Tibial nerve (tissue), 3 donors: ENCODE measurements around the gene LTBR.

Experiments used
- POLR2A ChIP-seq, 2 donors: fragments of 450-650 bp; IDR thresholded peaks; one replicate each; pipeline ENCODE4 v1.6.1; 2017; ENCODE audit warnings: antibody characterized with exemption in 2 of 2, mild to moderate bottlenecking in 2 of 2, moderate library complexity in 2 of 2
- TF ChIP-seq, protein P1 (sequence below), 5 experiments: fragments of 200-600 bp in 3 of 5; fragments of 450-650 bp in 2 of 5; sonication (generic) in 3 of 5; IDR thresholded peaks; one replicate each; pipeline ENCODE4 v1.5.1; 2016 to 2019; ENCODE audit warnings: antibody characterized with exemption in 5 of 5, mild to moderate bottlenecking in 3 of 5, moderate library complexity in 2 of 5

- TF ChIP-seq, protein P1, sequence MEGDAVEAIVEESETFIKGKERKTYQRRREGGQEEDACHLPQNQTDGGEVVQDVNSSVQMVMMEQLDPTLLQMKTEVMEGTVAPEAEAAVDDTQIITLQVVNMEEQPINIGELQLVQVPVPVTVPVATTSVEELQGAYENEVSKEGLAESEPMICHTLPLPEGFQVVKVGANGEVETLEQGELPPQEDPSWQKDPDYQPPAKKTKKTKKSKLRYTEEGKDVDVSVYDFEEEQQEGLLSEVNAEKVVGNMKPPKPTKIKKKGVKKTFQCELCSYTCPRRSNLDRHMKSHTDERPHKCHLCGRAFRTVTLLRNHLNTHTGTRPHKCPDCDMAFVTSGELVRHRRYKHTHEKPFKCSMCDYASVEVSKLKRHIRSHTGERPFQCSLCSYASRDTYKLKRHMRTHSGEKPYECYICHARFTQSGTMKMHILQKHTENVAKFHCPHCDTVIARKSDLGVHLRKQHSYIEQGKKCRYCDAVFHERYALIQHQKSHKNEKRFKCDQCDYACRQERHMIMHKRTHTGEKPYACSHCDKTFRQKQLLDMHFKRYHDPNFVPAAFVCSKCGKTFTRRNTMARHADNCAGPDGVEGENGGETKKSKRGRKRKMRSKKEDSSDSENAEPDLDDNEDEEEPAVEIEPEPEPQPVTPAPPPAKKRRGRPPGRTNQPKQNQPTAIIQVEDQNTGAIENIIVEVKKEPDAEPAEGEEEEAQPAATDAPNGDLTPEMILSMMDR (IDR thresholded peaks at IDR 0.05): no peak
- no peak for TF ChIP-seq POLR2A (IDR thresholded peaks at IDR 0.05)
Measured at GRCh38 chr12:6354495-6355393, 29.2 kb upstream of the LTBR start.
